H9 (cell line): ENCODE measurements around the gene CLEC17A. TPM values are rescaled to one million over a fixed set of nuclear protein-coding genes. Genes with fewer than 3 reads are reported as not detected.

Experiments used
- DNase-seq: peaks from one replicate; pipeline ENCODE4 v3.0.0-alpha.2; 2017
- H2AFZ ChIP-seq: one replicate; pipeline ENCODE4 v1.6.1; 2013; ENCODE audit warnings: mild to moderate bottlenecking, low read length, control low read depth, moderate library complexity
- H2AK5ac ChIP-seq: 2 replicates; pipeline ENCODE4 v1.6.1; 2013; ENCODE audit warnings: low read length, control low read depth, mixed read lengths; ENCODE audit not compliant: insufficient read length
- H2BK120ac ChIP-seq: one replicate; pipeline ENCODE4 v1.6.1; 2013; ENCODE audit warnings: low read depth, mild to moderate bottlenecking, low read length, control low read depth, inconsistent platforms; ENCODE audit not compliant: poor library complexity, severe bottlenecking
- H2BK12ac ChIP-seq: 2 replicates; pipeline ENCODE4 v1.6.1; 2013; ENCODE audit warnings: low read length, control low read depth, mixed read lengths, low read depth; ENCODE audit not compliant: insufficient read length
- H2BK15ac ChIP-seq: 2 replicates; pipeline ENCODE4 v1.6.1; 2013; ENCODE audit warnings: low read depth, low read length, control low read depth
- H2BK20ac ChIP-seq: one replicate; pipeline ENCODE4 v1.6.1; 2013; ENCODE audit warnings: low read depth, mild to moderate bottlenecking, low read length, control low read depth, inconsistent platforms; ENCODE audit not compliant: poor library complexity, severe bottlenecking
- H2BK5ac ChIP-seq: 2 replicates; pipeline ENCODE4 v1.6.1; 2013; ENCODE audit warnings: low read length, control low read depth, mixed read lengths; ENCODE audit not compliant: insufficient read length
- H3K14ac ChIP-seq: 2 replicates; pipeline ENCODE4 v1.6.1; 2013; ENCODE audit warnings: low read length, control low read depth; ENCODE audit not compliant: insufficient read depth
- H3K18ac ChIP-seq: 2 replicates; pipeline ENCODE4 v1.6.1; 2013; ENCODE audit warnings: low read depth, mild to moderate bottlenecking, mixed read lengths, low read length, control low read depth; ENCODE audit not compliant: insufficient read length
- H3K23ac ChIP-seq: 2 replicates; pipeline ENCODE4 v1.6.1; 2013; ENCODE audit warnings: low read length, control low read depth, mixed read lengths, low read depth; ENCODE audit not compliant: insufficient read length
- H3K23me2 ChIP-seq: 2 replicates; pipeline ENCODE4 v1.6.1; 2013; ENCODE audit warnings: low read depth, mild to moderate bottlenecking, mixed read lengths, low read length, control low read depth; ENCODE audit not compliant: insufficient read length, poor library complexity, severe bottlenecking
- H3K27ac ChIP-seq: 2 replicates; pipeline ENCODE4 v1.5.1; 2013; ENCODE audit warnings: low read length, control low read depth, mixed read lengths, low read depth; ENCODE audit not compliant: insufficient read length
- H3K27me3 ChIP-seq: 2 replicates; pipeline ENCODE4 v1.6.1; 2013; ENCODE audit warnings: low read length, control low read depth, inconsistent platforms; ENCODE audit not compliant: insufficient read depth
- H3K4ac ChIP-seq: 2 replicates; pipeline ENCODE4 v1.6.1; 2013; ENCODE audit warnings: low read depth, mild to moderate bottlenecking, control low read depth, inconsistent platforms, low read length, moderate library complexity
- H3K4me1 ChIP-seq: 2 replicates; pipeline ENCODE4 v1.6.1; 2013; ENCODE audit warnings: low read length, control low read depth, inconsistent platforms; ENCODE audit not compliant: insufficient read depth
- H3K4me2 ChIP-seq: 2 replicates; pipeline ENCODE4 v1.6.1; 2013; ENCODE audit warnings: low read length, control low read depth, mixed read lengths; ENCODE audit not compliant: insufficient read length, insufficient read depth
- H3K56ac ChIP-seq: 2 replicates; pipeline ENCODE4 v1.6.1; 2013; ENCODE audit warnings: low read depth, mild to moderate bottlenecking, mixed read lengths, low read length, control low read depth; ENCODE audit not compliant: insufficient read length
- H3K79me1 ChIP-seq: 2 replicates; pipeline ENCODE4 v1.6.1; 2013; ENCODE audit warnings: low read depth, mild to moderate bottlenecking, moderate library complexity, low read length, control low read depth, inconsistent platforms; ENCODE audit not compliant: insufficient read depth, poor library complexity, severe bottlenecking
- H3K79me2 ChIP-seq: 2 replicates; pipeline ENCODE4 v1.6.1; 2013; ENCODE audit warnings: low read length, control low read depth, inconsistent platforms; ENCODE audit not compliant: insufficient read depth
- H3K9ac ChIP-seq: 2 replicates; pipeline ENCODE4 v1.6.1; 2013; ENCODE audit warnings: low read length, control low read depth, mixed read lengths; ENCODE audit not compliant: insufficient read length; ENCODE audit errors: extremely low read depth
- H3K9me3 ChIP-seq: one replicate; pipeline ENCODE4 v1.6.1; 2013; ENCODE audit warnings: low read depth, low read length, inconsistent platforms; ENCODE audit not compliant: control insufficient read depth
- H3T11ph ChIP-seq: one replicate; pipeline ENCODE4 v1.6.1; 2013; ENCODE audit warnings: mild to moderate bottlenecking, low read length, control low read depth, inconsistent platforms
- H4K20me1 ChIP-seq: one replicate; pipeline ENCODE4 v1.6.1; 2013; ENCODE audit not compliant: control insufficient read depth, insufficient read length, insufficient read depth
- H4K5ac ChIP-seq: 2 replicates; pipeline ENCODE4 v1.6.1; 2013; ENCODE audit warnings: low read depth, mild to moderate bottlenecking, mixed read lengths, low read length, control low read depth; ENCODE audit not compliant: insufficient read length
- H4K8ac ChIP-seq: replicated peaks from 2 replicates; pipeline ENCODE4 v1.6.1; 2013; ENCODE audit warnings: low read length, control low read depth, mixed read lengths, low read depth; ENCODE audit not compliant: insufficient read length
- H4K91ac ChIP-seq: 2 replicates; pipeline ENCODE4 v1.6.1; 2013; ENCODE audit warnings: low read depth, mild to moderate bottlenecking, moderate library complexity, mixed read lengths, low read length, control low read depth; ENCODE audit not compliant: insufficient read length
- H3K27ac Mint-ChIP-seq, 3 experiments: 2 replicates in 2 of 3; 3 replicates in 1 of 3; pipeline ENCODE4 v1.8.0; 2020 to 2021; ENCODE audit warnings: mixed read lengths in 3 of 3, mild to moderate bottlenecking in 1 of 3, moderate library complexity in 1 of 3
- H3K27me3 Mint-ChIP-seq: 2 replicates; pipeline ENCODE4 v1.8.0; 2021; ENCODE audit warnings: low read depth, mild to moderate bottlenecking, moderate library complexity, mixed read lengths
- H3K36me3 Mint-ChIP-seq, 3 experiments: 2 replicates in 2 of 3; 3 replicates in 1 of 3; pipeline ENCODE4 v1.8.0; 2020 to 2021; ENCODE audit warnings: low read depth in 3 of 3, mixed read lengths in 3 of 3; ENCODE audit not compliant: insufficient read depth in 1 of 3
- H3K4me1 Mint-ChIP-seq, 2 experiments: 2 replicates each; pipeline ENCODE4 v1.8.0; 2020; ENCODE audit warnings: mixed read lengths in 2 of 2
- H3K4me3 Mint-ChIP-seq, 2 experiments: 2 replicates in 1 of 2; 3 replicates in 1 of 2; pipeline ENCODE4 v1.8.0; 2020 to 2021; ENCODE audit warnings: mild to moderate bottlenecking in 2 of 2, mixed read lengths in 2 of 2, moderate library complexity in 1 of 2
- H3K9me3 Mint-ChIP-seq, 2 experiments: 2 replicates in 1 of 2; 3 replicates in 1 of 2; pipeline ENCODE4 v1.8.0; 2020; ENCODE audit warnings: mild to moderate bottlenecking in 2 of 2, mixed read lengths in 2 of 2, moderate library complexity in 1 of 2
- CTCF ChIP-seq: fragments of 200-600 bp; sonication (generic); conservative IDR thresholded peaks from 3 replicates; pipeline ENCODE4 v1.8.0; 2021; ENCODE audit warnings: antibody characterized with exemption, mild to moderate bottlenecking
- WGBS: extraction: QIAGEN DNeasy Blood & Tissue Kit; methylation state at CpG from one replicate; pipeline ENCODE4 v1.1.7; 2013; ENCODE audit warnings: missing lambda C conversion rate, low lambda C conversion rate, mixed read lengths; ENCODE audit not compliant: insufficient read length; ENCODE audit errors: extremely low coverage; 5-methylcytosine and 5-hydroxymethylcytosine counted together
- total RNA-seq: library from RNA; stranded (reverse); gene quantifications from 2 replicates; pipeline ENCODE4 v1.2.1, GENCODE V29; 2021

CLEC17A gene
- total RNA-seq, 1 experiment from 2014 or later: not detected

DNA sequence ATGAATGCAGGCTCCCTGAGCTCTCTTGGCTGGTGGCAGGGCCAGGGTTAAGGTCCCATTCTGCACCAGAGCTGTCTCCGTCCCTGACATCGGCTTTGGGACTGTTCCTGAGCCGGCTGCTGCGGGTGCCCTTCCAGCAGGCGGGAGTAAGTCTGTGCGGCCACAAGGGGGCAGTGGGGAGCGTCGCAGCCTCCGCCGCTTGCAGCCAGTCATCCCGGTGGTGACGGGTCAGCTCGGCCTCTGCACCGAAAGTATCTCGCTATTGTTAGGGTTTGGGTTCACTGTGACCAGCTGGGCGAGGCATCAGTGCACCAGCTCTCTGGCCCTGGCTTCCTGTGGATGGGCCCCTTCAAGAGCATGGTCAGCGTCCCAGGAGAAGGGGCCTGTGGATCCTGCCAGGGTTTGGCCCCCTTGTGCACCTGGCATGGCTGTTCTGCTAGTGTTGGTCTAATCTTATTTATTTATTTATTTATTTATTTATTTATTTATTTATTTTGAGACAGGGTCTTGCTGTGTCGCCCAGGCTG is 26.2 kb upstream of the CLEC17A start:
- Histone ChIP-seq H3K23ac (no peak overlapping the region), H3K9ac (no peak overlapping the region), H4K8ac (no peak overlapping the region), H2BK12ac (no peak overlapping the region), H3T11ph (no peak overlapping the region), H3K4me2 (no peak overlapping the region), H3K4me1 (no peaks in the 10 kb centered on the region; the same call in 1 of the 2 replicates), H3K56ac (no peak overlapping the region), H2BK15ac (no peak overlapping the region), H2BK5ac (no peak overlapping the region), H3K14ac (no peak overlapping the region), H3K27ac (no peak overlapping the region), H2BK20ac (no peak overlapping the region), H2AK5ac (no peak overlapping the region), H4K91ac (no peak overlapping the region), H3K23me2 (peaks cover 3% of the 10 kb centered on the region), H3K18ac (no peak overlapping the region), H3K79me1 (peaks cover 9% of the 10 kb centered on the region), H3K9me3 (no peaks in the 10 kb centered on the region), H3K79me2 (peaks cover 1% of the 10 kb centered on the region; the same call in 1 of the 2 replicates), H2AFZ (no peak overlapping the region), H4K20me1 (no peaks in the 10 kb centered on the region), H2BK120ac (no peak overlapping the region), H4K5ac (no peak overlapping the region), H3K4ac (no peak overlapping the region), H3K27me3 (no peaks in the 10 kb centered on the region)
- peak; percentile 97 for TF ChIP-seq CTCF
- Mint-ChIP-seq H3K27ac (peak overlapping the region in 1 of 3 experiments; percentile 75; a peak in 4 of 7 replicates), H3K9me3 (no peaks in the 10 kb centered on the region), H3K4me3 (peak overlapping the region in 1 of 2 experiments; percentile 23; a peak in 1 of 5 replicates), H3K36me3 (no peaks in the 10 kb centered on the region; a peak in 3 of 7 replicates), H3K4me1 (peaks cover 20 to 43% of the 10 kb centered on the region in 2 experiments), H3K27me3 (no peaks in the 10 kb centered on the region)
- no CpG with 5 or more reads among the region's 18 CpGs for WGBS
- peak; percentile 93 for DNase-seq
